DMS153 treated with DMSO at 0.1 percent for 48 hours (cell line): ENCODE results near the gene CCDC60.

Experiments used
- DNase-seq: peaks from one replicate; lab custom pipeline; 2025; ENCODE audit not compliant: unreplicated experiment; lab: John Stamatoyannopoulos, UW

CCDC60 gene

DNA sequence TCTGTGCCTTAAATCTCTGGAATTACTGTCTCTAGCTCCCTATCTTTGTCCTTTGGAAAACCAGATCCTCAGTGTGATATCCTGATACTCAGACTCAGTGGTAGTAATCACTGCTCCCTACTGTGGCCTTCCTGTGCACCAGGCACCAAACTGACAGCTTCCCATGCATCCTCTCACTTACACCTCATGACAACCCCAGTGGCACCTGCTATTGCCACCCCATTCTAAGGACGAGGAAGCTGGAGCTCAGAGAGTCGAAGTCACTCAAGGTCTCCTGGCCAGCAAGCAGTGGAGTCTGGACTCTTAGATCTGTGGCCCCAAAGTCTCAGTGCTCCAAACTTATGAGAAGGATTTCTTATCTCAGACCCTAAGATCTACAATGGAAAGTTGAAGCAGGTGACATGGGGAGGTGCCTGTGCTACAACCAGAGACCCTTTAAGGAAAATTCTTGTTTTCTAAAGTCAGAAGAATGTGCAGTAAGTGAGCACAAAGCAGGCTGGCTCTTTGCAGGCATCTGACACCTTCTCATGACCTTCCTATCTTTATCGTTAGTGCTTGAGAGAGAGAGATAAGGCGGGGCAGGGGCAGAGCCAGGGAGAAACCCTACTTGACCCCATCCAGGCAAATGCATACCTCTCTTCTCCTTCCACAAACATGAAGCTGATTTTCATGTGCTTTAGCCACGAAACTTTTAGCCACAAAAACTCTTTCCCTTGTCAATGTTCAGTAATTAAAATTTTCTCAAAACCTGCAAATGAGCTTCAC, 47.1 kb downstream of the CCDC60 start:
- no peak for DNase-seq

- DNase-seq = no peak
Observed at GRCh38 chr12:119383206-119383605, 48.7 kb downstream of the CCDC60 start.

- no peak for DNase-seq
Observed at GRCh38 chr12:119384340-119384739, 49.8 kb downstream of the CCDC60 start.

DNA sequence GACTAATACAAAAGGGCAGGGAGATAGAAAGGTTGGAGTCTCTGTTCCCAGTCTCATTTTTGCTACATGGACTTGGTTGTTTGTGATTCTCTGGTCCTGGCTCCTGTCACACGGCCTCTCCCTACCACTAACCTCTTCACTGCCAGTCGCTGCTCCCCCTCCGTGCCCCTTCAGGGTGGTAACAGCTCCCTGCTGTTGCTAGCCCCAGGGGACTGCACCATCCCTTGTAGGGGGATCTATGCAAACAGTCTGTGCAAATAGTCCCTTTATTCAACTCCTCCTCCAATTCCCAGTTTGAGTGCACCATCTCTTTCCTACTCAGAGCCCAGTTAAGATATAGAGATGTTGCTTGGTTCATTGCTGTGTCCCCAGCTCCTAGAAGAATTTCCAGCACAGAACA, 51.1 kb downstream of the CCDC60 start:
- no peak for DNase-seq

DNA sequence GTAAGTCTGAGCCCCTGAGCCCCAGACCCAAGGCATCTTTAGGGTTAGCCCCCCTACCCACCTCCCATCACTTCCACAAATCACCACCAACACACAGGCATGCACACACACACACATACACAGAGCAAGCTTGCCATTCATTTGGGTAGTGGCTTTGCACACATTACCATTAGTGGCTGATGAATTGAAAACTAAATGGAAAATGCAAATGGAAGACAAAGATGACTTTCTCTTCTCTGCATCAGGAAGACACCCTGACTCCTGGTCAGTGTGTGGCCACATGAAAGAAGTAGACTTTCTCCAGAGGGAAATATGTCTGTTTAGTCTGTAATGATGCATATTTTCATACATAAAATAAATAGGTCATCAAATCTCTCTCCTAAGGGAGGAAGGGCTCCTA, 55.2 kb downstream of the CCDC60 start:
- DNase-seq = no peak

GRCh38 chr12:119391673-119392072, 57.1 kb downstream of the CCDC60 start:
- DNase-seq = no peak

DNA sequence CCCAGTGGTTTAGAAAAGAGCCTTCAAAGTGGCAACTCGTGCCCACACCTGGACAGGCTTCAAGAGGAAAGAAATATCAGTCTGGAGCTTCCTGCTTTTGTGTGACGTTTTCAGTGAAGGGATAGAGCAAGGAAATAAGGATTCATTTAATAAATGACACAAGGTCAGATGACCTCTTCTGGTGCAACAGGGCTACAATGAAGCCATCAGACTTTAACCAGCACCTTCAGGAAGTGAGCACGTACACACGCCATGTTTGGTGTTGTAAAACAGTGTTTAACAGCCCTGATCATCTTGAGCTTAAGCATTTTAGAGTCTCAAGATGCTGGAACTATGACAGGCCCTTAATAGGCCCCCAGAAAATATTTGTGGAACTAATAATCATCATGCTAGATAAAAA, 59.1 kb downstream of the CCDC60 start:
- peak; percentile 65 for DNase-seq

- no peak for DNase-seq
Observed at GRCh38 chr12:119397540-119397939, 63.0 kb downstream of the CCDC60 start.

DNA sequence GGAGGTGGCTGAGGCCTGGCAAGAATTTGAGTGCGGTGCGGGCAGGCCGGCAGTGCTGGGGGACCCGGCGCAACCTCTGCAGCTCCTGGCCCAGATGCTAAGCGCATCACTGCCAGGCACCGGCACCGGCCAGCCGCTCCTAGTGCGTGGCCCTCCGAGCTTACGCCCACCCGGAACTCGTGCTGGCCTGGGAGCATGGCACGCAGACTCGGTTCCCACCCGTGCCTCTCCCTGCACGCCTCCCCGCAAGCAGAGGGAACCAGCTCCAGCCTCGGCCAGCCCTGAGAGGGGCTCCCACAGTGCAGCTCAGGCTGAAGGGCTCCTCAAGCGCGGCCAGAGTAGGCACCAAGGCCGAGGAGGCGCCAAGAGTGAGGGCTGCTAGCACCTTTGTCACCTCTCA, 63.7 kb downstream of the CCDC60 start:
- DNase-seq = no peak

DNA sequence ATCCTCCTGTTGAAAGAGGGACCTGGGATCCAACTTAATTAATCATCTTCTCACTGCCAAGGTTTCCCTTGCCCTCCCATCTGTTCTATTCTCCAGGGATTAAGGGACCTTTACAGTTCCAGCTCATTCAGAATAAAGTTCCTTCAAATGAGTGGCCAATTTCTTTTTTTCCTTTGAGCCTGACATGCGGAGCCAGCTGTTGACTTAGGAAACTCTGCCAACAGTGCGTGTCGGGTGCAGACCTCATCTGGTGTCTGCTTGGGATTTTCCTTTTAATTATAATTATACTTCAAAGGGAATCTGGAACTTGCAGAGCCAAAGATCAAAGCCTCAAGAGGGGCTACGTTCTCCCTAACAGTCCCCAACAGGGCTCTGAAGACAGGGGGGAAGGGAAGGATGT, 64.8 kb downstream of the CCDC60 start:
- no peak for DNase-seq

GRCh38 chr12:119406308-119406707, 71.8 kb downstream of the CCDC60 start:
- no peak for DNase-seq

DNA sequence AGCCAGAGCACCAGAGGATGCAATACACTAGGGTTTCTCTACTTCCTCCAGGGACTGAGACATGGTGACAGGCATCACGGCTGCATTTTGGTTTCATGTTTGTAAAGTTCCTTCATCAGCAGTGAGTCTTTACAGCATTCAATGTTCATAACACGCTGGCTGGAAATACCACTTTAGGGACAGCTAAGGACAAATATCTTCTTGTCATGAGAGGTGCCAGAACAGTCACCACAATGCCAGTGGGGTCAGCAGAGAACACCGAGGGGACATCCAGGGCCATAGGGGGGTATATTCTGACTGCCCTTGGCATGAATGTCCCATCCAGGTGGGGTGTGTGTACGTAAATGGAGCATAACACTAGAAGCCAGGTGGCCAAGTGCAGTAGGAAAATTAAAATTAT, 72.3 kb downstream of the CCDC60 start:
- DNase-seq = no peak

DNA sequence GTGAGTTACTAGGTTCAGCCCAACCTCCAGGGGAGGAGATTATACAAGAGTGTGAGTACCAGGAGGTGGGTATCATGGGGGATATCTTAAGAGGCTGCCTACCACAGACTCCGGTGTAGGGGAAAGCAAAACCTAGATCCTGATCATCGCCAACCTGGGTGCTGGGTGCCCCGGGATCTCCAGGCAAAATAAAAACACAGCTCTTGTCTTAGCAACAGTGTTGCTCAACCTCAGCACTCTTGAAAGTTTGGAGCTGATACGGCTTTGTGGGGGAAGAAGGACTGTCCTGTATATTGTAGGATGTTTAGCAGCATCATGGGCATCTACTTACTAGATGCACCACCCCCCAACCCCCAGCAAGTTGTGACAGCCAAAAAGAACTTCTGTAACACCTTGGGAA, 74.5 kb downstream of the CCDC60 start:
- DNase-seq = no peak

DNA sequence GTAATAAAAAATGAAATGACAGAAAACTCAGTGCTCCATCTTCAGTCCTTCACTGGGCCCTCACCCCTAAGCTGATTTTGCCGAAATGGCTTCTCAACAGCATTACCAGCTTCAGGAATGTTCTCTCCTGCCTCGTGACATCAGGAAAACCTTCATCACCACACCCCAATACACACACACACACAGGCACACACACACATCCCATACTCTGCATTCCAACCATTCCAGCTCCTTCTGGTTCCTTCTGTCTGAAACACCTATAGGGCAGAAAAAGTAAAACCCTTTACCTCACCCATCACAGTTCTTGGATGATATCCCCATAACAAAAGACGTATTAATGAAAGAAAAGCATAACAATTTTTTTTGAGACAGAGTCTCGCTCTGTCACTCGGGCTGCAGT, 75.9 kb downstream of the CCDC60 start:
- no peak for DNase-seq

- DNase-seq = no peak
Observed at GRCh38 chr12:119412306-119412705, 77.8 kb downstream of the CCDC60 start.

GRCh38 chr12:119412811-119413794, 78.6 kb downstream of the CCDC60 start:
- DNase-seq = peak; percentile 63

DNA sequence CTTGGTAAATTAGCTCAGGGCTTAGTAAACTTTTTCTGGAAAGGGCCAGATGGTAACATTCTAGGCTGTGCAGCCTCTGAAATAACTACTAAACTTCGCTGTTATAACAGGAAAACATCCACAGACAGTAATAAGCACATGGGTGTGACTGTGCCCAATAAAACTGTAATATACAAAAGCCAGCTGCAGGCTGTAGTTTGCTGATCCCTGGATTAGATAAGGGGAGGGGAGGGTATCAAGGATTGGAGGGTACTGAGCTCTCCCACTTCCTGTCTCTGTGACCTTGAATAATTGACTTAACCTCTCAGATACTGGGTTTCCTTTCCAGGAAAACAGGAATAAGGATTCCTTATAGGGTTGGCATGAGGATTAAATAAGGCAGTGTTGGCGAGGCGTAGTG, 81.2 kb downstream of the CCDC60 start:
- no peak for DNase-seq

- peak; percentile 53 for DNase-seq
Observed at GRCh38 chr12:119417440-119417839, 82.9 kb downstream of the CCDC60 start.

DNA sequence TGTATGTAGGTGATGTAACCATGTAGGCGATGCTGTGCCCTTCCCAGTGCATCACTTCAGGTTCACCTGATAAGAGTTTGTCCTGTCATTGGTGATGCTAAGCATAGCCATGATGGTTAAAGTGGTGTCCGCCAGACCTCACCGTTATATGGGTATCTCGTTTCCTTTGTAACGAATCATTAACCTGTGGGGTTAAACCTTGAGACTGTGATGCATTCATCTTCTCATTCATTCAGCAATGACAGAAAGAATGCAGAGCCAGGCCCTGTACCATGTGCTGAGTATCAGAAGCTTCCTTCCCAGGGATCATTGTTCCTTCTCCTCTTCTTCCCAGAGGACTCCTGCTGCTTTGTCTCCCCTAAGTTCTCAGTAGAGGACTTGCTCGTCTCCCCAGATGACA, 84.9 kb downstream of the CCDC60 start:
- no peak for DNase-seq

- DNase-seq = no peak
Observed at GRCh38 chr12:119423285-119423684, 88.8 kb downstream of the CCDC60 start.

DNA sequence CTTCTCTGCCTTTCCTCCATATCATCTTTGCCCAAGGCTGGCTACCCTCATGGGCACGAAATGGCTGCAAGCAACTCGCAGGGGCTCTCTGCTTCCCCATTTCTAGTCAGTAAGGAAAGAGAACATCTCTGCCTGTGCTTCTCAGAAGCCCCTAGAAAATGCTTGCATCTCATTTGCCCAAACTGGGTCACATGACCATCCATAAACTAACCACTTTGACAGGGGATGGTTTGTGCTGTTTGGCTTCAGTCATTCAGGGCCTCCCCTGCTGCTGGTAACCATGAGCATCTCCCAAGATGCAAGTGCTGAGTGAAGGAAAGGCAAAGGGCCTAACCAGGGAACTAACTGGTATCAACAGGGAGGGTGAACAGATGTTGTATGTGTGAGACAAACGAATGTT, 91.1 kb downstream of the CCDC60 start:
- DNase-seq = no peak

DNA sequence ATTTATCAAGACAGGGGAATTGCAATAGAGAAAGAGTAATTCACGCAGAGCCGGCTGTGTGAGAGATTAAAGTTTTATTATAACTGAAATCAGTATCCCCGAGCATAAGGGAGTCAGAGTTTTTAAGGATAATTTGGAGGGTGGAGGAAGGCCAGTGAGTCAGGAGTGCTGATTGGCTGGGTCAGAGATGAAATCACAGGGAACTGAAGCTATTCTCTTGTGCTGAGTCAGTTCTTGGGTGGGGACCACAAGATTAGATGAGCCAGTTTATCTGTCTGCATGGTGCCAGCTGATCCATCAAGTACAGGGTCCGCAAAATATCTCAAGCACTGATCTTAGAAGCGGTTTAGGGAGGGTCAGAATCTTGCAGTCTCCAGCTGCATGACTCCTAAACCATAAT, 96.6 kb downstream of the CCDC60 start:
- DNase-seq = no peak
